Left ventricle myocardium inferior (tissue), 1 donor: Measurements from ENCODE around the gene DDX5. TPM values are rescaled to one million over a fixed set of nuclear protein-coding genes. Genes with fewer than 3 reads are reported as not detected.
"Not testable (repeated sequence)": the region's sequence is repeated elsewhere in the genome, so short reads cannot be mapped to it uniquely, and the experiment has no call there.

ENCODE experiments used
- DNase-seq: peaks from one replicate; pipeline ENCODE4 v3.0.0-alpha.2; 2020
- H3K27ac ChIP-seq: fragments of 200-600 bp; replicated peaks from 2 replicates; pipeline ENCODE4 v1.8.0; 2021
- H3K27me3 ChIP-seq: fragments of 200-600 bp; 2 replicates; pipeline ENCODE4 v1.8.0; 2021; ENCODE audit warnings: low read depth
- H3K36me3 ChIP-seq: fragments of 200-600 bp; 2 replicates; pipeline ENCODE4 v1.8.0; 2021
- H3K4me1 ChIP-seq: fragments of 200-600 bp; 2 replicates; pipeline ENCODE4 v1.8.0; 2021
- H3K4me3 ChIP-seq: fragments of 200-600 bp; 2 replicates; pipeline ENCODE4 v1.8.0; 2021; ENCODE audit warnings: mild to moderate bottlenecking, moderate library complexity
- H3K9me3 ChIP-seq: fragments of 200-600 bp; replicated peaks from 2 replicates; pipeline ENCODE4 v1.8.0; 2021
- CTCF ChIP-seq: fragments of 200-600 bp; IDR thresholded peaks from 2 replicates; pipeline ENCODE4 v1.8.0; 2021; ENCODE audit warnings: antibody characterized with exemption, mild to moderate bottlenecking, borderline replicate concordance
- intact Hi-C: fragments of 100-400 bp; cut with micrococcal nuclease; formaldehyde crosslinking; loops from one replicate; pipeline ENCODE4 v1.11.0; 2022
- total RNA-seq: library from RNA; stranded (reverse); fragmentation: NEBNext Ultra II Directional; extraction: Animal tissue kit (Norgen Biotek cat#: 25700); gene quantifications from one replicate; pipeline ENCODE4 v1.2.1, GENCODE V29; 2021
- donor health status: DM: no; HTN: yes; CAD: no; lungs with severe emphysema.

DDX5 gene
- total RNA-seq, 1 donor from 2014 or later = 326 TPM

GRCh38 chr17:64497565-64498035 is 8.5 kb downstream of the DDX5 start:
- Histone ChIP-seq H3K9me3 (no peaks in the 10 kb centered on the region), H3K4me1 (peaks cover 90% of the 10 kb centered on the region), H3K27me3 (no peaks in the 10 kb centered on the region), H3K27ac (peak overlapping the region; percentile 89), H3K36me3 (peaks cover 61% of the 10 kb centered on the region), H3K4me3 (peak overlapping the region; percentile 86)
- DNase-seq = no peak
- intact Hi-C loops = no loop called here
- TF ChIP-seq CTCF = no peak

- peak; percentile 95 for DNase-seq
- Histone ChIP-seq H3K27me3 (no peaks in the 10 kb centered on the region), H3K4me1 (peaks cover 84% of the 10 kb centered on the region), H3K9me3 (no peaks in the 10 kb centered on the region), H3K27ac (peak within 1 kb of the TSS; percentile 89), H3K4me3 (peak within 1 kb of the TSS; percentile 86), H3K36me3 (peaks cover 61% of the 10 kb centered on the region)
- peak; percentile 52 for TF ChIP-seq CTCF
- intact Hi-C loops = no loop called here
Observed at GRCh38 chr17:64496786-64497564, 9.1 kb downstream of the DDX5 start, which contains the start of gene POLG2. Gene POLG2, minus strand, starts transcription at chr17:64497054. Its CDS starts 86 bp downstream, at chr17:64496968.

GRCh38 chr17:64496348-64496785 is 9.7 kb downstream of the DDX5 start:
- intact Hi-C loops = no loop called here
- Histone ChIP-seq H3K4me3 (peak overlapping the region; percentile 86), H3K27ac (peak overlapping the region; percentile 89), H3K4me1 (peaks cover 78% of the 10 kb centered on the region), H3K9me3 (no peaks in the 10 kb centered on the region), H3K36me3 (peaks cover 61% of the 10 kb centered on the region), H3K27me3 (no peaks in the 10 kb centered on the region)
- TF ChIP-seq CTCF = no peak
- DNase-seq = no peak

- Histone ChIP-seq H3K36me3 (peaks cover 58% of the 10 kb centered on the region), H3K4me3 (peak overlapping the region; percentile 86), H3K4me1 (peaks cover 67% of the 10 kb centered on the region)
- H3K9me3 ChIP-seq, H3K27me3 ChIP-seq, intact Hi-C loops, H3K27ac ChIP-seq, DNase-seq: not testable (repeated sequence)
Observed at GRCh38 chr17:64495300-64495699, 10.8 kb downstream of the DDX5 start.

- H3K9me3 ChIP-seq = no peaks in the 10 kb centered on the region
- intact Hi-C loops = no loop called here
- no peak overlapping the region for H3K4me3 ChIP-seq
- no peak for TF ChIP-seq CTCF
- H3K36me3 ChIP-seq = peaks cover 58% of the 10 kb centered on the region
- no peak overlapping the region for H3K27ac ChIP-seq
- no peaks in the 10 kb centered on the region for H3K27me3 ChIP-seq
- peaks cover 56% of the 10 kb centered on the region for H3K4me1 ChIP-seq
- no peak for DNase-seq
Observed at GRCh38 chr17:64494121-64494520, 12.0 kb downstream of the DDX5 start.

GRCh38 chr17:64492481-64493109 is 13.5 kb downstream of the DDX5 start:
- Histone ChIP-seq H3K27me3 (no peaks in the 10 kb centered on the region), H3K4me1 (peaks cover 40% of the 10 kb centered on the region), H3K36me3 (peaks cover 52% of the 10 kb centered on the region), H3K9me3 (no peaks in the 10 kb centered on the region), H3K4me3 (no peak overlapping the region), H3K27ac (no peak overlapping the region)
- peak; percentile 54 for TF ChIP-seq CTCF
- DNase-seq = no peak
- intact Hi-C loops = no loop called here
